Mucosa of stomach (tissue), 1 donor: ENCODE results near the gene METTL4.

Experiments
- H3K27me3 ChIP-seq: one replicate; pipeline ENCODE4 v1.7.0; 2013; ENCODE audit warnings: mild to moderate bottlenecking, low read length; ENCODE audit not compliant: control insufficient read depth, insufficient read depth
- H3K36me3 ChIP-seq: one replicate; pipeline ENCODE4 v1.7.0; 2013; ENCODE audit warnings: low read length; ENCODE audit not compliant: control insufficient read depth, insufficient read depth
- H3K4me1 ChIP-seq: one replicate; pipeline ENCODE4 v1.7.0; 2013; ENCODE audit warnings: mild to moderate bottlenecking, low read length; ENCODE audit not compliant: control insufficient read depth, insufficient read depth
- H3K4me3 ChIP-seq: one replicate; pipeline ENCODE4 v1.7.0; 2013; ENCODE audit warnings: low read length
- H3K9ac ChIP-seq: one replicate; pipeline ENCODE4 v1.7.0; 2013; ENCODE audit warnings: mild to moderate bottlenecking, low read length, moderate library complexity
- H3K9me3 ChIP-seq: one replicate; pipeline ENCODE4 v1.7.0; 2013; ENCODE audit warnings: mild to moderate bottlenecking, low read length, moderate library complexity; ENCODE audit not compliant: control insufficient read depth
- donor health status: Pancreatic carcinoma.

Gene METTL4

DNA sequence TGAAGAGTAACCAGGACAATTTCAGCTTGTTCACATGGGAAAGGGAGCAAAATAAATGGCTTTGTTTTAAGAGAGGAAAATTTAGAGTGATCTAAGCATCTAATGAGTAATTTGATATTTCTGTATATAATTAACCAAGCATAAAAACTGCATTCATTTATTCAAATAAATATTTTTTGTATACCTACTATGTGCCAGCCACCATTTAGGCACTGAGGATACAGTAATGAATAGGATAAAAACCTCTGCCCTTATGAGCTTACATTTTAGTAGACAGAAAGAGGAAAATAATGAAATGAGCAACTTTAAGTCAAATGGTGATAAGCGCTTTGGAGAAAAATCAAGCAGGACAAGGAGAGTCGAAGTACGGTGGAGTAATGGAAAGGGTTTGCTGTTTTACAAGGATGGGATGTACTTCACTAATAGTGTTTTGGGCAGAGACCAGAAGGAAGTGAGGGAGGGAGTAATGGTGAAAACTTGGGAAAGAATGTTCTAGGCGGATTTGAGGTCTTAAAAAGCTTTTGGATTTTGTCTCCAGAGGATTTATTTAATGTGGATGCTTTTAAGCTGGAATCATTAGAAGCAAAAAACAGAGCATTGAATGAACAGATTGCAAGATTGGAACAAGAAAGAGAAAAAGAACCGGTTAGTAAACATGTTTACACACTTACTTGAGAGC is 17.5 kb upstream of the METTL4 start:
- Histone ChIP-seq H3K27me3 (no peaks in the 10 kb centered on the region), H3K4me3 (no peak overlapping the region), H3K9ac (no peak overlapping the region), H3K4me1 (no peaks in the 10 kb centered on the region), H3K9me3 (no peaks in the 10 kb centered on the region), H3K36me3 (no peaks in the 10 kb centered on the region)

DNA sequence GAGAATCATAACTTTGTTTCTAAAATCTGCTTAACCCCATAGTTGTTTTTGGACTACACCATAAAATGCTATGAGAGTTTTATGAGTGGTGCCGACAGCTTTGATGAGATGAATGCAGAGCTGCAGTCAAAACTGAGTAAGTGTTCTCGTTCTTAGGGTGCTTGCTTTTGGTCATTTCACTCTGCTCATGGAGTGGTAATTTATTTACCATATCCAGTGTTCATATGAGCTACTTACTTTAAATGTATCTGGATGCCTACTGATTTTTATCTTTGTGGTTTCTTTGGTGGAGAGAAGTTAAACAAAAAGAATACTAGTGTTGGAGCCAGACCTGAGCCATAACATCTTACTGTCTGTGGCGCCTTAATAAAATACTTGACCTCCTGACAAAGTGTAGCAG is 16.5 kb upstream of the METTL4 start:
- Histone ChIP-seq H3K4me1 (no peaks in the 10 kb centered on the region), H3K9ac (no peak overlapping the region), H3K36me3 (no peaks in the 10 kb centered on the region), H3K27me3 (no peaks in the 10 kb centered on the region), H3K4me3 (no peak overlapping the region), H3K9me3 (no peaks in the 10 kb centered on the region)

DNA sequence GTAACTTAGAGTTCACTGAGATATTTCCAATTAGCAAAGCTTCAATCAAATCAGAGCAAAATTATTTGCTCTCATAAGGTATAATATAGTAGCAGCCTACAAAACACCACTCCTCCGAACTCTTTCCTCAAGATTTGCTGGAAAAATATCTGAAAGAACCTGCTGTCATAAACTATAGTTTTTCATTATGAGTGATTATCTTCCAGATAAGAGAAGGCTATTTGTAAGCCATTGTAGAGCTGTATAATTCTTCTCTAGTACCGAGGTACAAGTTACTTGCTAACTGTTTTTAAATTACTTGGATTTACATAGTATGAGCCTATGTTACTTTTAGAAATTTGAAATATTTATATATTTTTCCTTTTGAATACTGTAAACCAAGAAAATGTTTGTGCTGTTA is 2.1 kb upstream of the METTL4 start:
- Histone ChIP-seq H3K36me3 (no peaks in the 10 kb centered on the region), H3K27me3 (no peaks in the 10 kb centered on the region), H3K9me3 (no peaks in the 10 kb centered on the region), H3K9ac (no peak overlapping the region), H3K4me1 (peaks cover 5% of the 10 kb centered on the region), H3K4me3 (no peak overlapping the region)

DNA sequence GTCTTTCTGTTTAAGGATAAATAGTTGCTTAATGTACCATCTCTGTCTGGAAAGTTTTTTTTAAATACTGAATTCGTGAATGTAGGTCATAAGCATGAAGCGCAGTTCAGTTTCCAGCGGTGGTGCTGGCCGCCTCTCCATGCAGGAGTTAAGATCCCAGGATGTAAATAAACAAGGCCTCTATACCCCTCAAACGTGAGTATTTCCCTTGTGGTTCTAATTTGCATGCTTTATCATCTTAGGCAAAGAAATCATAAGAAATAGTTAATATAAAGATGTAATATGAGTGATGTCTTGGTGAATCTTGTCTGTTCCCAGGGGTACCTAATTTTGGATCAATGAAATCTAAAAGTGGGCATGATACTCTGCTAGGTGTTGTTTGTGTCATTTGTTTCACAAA is 1.6 kb upstream of the METTL4 start:
- Histone ChIP-seq H3K4me3 (no peak overlapping the region), H3K9me3 (no peaks in the 10 kb centered on the region), H3K36me3 (no peaks in the 10 kb centered on the region), H3K27me3 (no peaks in the 10 kb centered on the region), H3K9ac (no peak overlapping the region), H3K4me1 (peaks cover 5% of the 10 kb centered on the region)

DNA sequence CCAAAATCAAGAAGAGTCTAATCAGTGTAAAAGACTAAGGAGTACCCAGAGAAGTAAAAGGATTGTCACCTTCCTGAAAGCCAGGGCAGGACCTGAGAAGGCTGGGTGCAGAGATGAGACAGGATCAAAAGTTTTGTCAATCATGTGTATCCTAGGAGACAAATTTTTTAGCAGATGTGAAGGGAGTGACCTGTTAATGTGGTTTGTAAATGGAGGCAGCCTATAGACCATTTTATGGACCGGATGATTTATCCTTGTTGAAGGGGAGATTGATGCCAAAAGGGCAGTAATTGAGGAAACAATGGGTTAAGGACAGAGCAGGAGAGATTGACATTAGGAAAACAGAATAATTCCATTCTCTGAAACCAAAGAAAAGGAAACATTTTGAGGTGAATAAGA is 865 bp upstream of the METTL4 start:
- Histone ChIP-seq H3K9me3 (no peaks in the 10 kb centered on the region), H3K36me3 (no peaks in the 10 kb centered on the region), H3K9ac (peak overlapping the region; percentile 94), H3K27me3 (no peaks in the 10 kb centered on the region), H3K4me1 (peaks cover 5% of the 10 kb centered on the region), H3K4me3 (peak overlapping the region; percentile 88)

DNA sequence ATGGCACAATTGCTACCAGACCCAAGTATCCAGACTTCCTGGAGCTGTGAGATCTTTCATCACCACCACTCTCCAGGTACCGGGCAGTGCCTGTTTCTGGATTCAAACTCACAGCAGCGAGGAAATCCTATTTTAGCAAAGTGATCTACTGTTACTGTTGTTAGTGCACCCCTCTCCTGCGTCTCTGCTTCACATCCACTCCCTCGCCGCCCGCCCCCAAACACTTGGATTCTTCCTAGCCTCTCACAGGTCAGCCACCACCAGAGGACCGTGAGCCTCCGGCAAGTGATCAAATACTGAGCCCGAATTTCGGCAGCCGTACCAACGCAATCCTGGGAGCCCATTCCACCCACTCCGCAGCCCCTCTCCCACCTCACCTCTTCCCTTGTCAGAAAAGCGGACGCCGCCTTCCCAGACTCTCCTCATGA is 519 bp downstream of the METTL4 start:
- Histone ChIP-seq H3K9me3 (no peaks in the 10 kb centered on the region), H3K4me3 (peak overlapping the region; percentile 88), H3K27me3 (no peaks in the 10 kb centered on the region)

DNA sequence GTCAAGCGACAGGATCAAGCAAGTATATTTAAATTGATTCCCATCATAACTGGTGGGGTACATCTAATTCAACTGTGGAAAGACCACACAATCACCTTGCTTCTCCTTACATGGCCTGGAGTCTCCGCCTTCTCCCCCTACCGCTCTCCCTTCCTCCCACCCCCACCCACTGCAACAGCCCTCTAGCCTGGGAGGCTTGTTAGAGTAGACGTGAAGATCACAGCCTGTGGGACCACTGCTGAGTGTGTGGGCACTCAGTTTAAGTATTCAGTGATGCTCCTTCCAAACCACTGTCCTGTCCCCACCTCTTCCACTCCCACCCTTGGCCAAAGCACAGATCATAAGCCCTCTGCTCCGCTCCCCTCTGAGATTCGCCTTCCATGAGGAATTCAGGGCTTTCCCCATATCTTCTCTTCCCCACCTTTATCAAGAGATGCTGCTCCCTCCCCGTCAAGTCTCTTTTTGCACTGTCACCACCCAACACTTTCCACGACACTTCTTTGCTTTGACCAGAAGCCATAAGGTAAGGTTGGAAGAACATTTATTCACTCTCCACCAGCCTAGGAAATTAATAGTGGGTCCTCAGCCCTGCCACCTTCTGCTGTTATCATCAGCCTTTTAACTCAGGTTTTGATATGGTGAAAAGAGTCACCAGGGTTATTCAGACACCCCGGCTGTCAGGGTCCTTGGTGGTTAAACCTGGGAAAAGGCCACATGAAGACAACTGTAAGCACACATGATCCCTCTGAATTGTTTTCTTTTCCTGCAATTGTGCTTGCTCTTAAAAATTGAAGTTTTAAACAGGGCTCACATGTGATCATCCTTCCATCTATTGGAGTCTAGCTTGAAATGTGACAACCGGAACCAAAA is 1.7 kb downstream of the METTL4 start:
- H3K9ac ChIP-seq = peak overlapping the region; percentile 11
- H3K27me3 ChIP-seq = no peaks in the 10 kb centered on the region
- H3K9me3 ChIP-seq = no peaks in the 10 kb centered on the region
- peaks cover 5% of the 10 kb centered on the region for H3K4me1 ChIP-seq
- H3K36me3 ChIP-seq = no peaks in the 10 kb centered on the region
- H3K4me3 ChIP-seq = peak overlapping the region; percentile 0

More for the DNA sequence above, 519 bp downstream of the METTL4 start:
- Histone ChIP-seq H3K4me1 (peaks cover 5% of the 10 kb centered on the region), H3K36me3 (no peaks in the 10 kb centered on the region), H3K9ac (peak overlapping the region; percentile 94)

DNA sequence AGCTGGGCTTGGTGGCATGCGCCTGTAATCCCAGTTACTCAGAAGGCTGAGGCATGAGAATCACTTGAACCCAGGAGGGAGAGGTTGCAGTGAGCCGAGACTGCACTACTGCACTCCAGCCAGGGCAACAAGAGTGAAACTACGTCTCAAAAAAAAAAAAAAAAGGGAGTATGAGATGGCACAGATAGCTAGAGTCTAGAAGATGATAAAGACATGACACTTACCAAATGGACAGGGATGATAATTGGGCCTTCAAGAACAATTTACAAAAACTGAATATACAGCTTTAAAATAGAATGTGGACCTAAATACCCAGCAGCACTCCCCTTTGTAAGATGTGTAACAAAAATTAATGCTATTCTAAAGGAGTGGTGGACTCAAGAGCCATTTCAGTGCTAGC is 2.7 kb downstream of the METTL4 start:
- H3K4me1 ChIP-seq = peaks cover 5% of the 10 kb centered on the region
- H3K36me3 ChIP-seq = no peaks in the 10 kb centered on the region
- no peaks in the 10 kb centered on the region for H3K9me3 ChIP-seq
- no peak overlapping the region for H3K4me3 ChIP-seq
- H3K9ac ChIP-seq = no peak overlapping the region
- no peaks in the 10 kb centered on the region for H3K27me3 ChIP-seq

DNA sequence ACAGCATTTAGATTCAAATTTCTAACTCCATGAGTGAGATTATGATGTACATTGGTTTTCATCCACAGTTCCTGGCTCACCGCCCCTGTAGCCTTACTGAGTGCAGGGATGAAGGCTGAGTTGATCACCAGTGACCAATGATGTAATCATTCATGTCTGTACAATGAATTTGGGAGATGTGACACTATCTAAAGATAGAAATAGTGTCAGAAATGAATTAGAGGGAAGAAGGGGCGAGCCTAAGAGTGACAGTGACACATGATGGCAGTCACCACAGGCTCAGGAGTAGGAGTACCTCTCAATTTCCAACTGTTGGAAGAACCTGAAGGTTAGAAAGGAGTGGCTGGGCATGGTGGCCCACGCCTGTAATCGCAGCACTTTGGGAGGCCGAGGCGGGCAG is 3.2 kb downstream of the METTL4 start:
- no peaks in the 10 kb centered on the region for H3K36me3 ChIP-seq
- H3K4me1 ChIP-seq = peaks cover 5% of the 10 kb centered on the region
- no peaks in the 10 kb centered on the region for H3K9me3 ChIP-seq

DNA sequence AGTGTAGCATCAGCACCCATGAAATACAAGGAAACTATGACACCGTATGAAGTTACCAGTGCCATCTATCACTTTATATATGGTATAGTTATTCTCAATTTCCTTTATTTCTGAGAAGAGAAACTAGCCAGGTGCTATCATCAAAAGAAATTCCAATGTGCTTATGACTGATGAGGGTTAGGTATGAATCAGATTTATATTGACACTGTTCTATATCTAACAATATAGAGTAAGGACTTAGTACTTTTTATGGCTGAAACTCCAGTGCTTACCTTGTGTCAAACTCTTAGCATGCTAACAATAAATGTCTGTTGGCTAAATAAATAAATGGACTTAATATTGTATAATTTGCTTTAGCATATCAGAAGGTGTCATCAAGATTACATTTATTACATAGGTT is 6.9 kb downstream of the METTL4 start:
- Histone ChIP-seq H3K9me3 (no peaks in the 10 kb centered on the region), H3K9ac (no peak overlapping the region), H3K36me3 (no peaks in the 10 kb centered on the region), H3K4me3 (no peak overlapping the region), H3K4me1 (no peaks in the 10 kb centered on the region), H3K27me3 (no peaks in the 10 kb centered on the region)

More for the DNA sequence above, 3.2 kb downstream of the METTL4 start:
- Histone ChIP-seq H3K9ac (no peak overlapping the region), H3K4me3 (no peak overlapping the region), H3K27me3 (no peaks in the 10 kb centered on the region)

DNA sequence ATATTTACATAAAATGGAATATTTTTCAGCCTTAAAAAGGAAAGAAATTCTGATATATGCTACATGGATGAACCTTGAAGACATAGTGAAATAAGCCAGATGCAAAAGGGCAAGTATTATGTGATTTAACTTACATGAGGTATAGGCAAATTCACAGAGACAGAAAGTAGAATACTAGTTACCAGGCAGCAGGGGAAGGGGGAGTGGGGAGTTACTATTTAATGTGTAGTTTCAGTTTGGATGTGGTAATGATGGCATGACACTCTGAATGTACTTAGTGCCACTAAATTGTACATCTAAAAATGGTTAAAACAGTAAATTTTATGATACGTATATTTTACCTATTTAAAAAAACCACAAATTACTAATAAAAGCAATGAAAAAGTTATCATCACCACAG is 12.1 kb downstream of the METTL4 start:
- H3K36me3 ChIP-seq = no peaks in the 10 kb centered on the region
- H3K4me3 ChIP-seq = no peak overlapping the region
- H3K4me1 ChIP-seq = no peaks in the 10 kb centered on the region
- H3K9ac ChIP-seq = no peak overlapping the region
- H3K27me3 ChIP-seq = no peaks in the 10 kb centered on the region
- no peaks in the 10 kb centered on the region for H3K9me3 ChIP-seq

DNA sequence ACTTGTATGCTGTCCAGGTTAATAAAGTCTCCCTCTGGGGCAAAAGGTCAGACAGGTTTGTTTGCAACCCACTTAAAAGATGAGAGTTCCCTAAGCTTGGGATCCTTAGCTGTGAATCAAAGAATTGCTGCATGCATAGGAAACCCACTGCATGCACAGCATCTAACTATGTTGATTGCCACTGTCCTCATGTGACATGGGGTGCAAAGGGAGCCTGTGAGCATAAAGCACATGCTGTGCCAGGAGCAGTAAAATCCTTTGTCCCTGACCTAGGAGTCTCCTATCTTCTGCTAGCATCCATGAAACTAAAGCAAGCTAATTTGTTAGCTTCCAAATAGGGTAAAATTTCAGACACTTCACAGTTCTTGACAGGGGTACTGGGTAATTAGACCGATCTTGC is 13.8 kb downstream of the METTL4 start:
- no peak overlapping the region for H3K4me3 ChIP-seq
- H3K36me3 ChIP-seq = no peaks in the 10 kb centered on the region
- no peak overlapping the region for H3K9ac ChIP-seq
- H3K27me3 ChIP-seq = no peaks in the 10 kb centered on the region
- no peaks in the 10 kb centered on the region for H3K9me3 ChIP-seq
- H3K4me1 ChIP-seq = no peaks in the 10 kb centered on the region
